Heart left ventricle (tissue), 13 donors: ENCODE results near the gene NEK5.

Experiments
- CTCF ChIP-seq, 12 donors: fragments of 200-600 bp; sonication (generic) in 4 of 12; IDR thresholded peaks; one replicate each; pipeline versions ENCODE4 v1.5.0 to v1.8.0; 2018 to 2022; ENCODE audit warnings: antibody characterized with exemption in 12 of 12, mild to moderate bottlenecking in 5 of 12
- POLR2A ChIP-seq, 2 donors: fragments of 450-650 bp; IDR thresholded peaks; one replicate each; pipeline ENCODE4 v1.6.1; 2017; ENCODE audit warnings: antibody characterized with exemption in 2 of 2, mild to moderate bottlenecking in 2 of 2, moderate library complexity in 2 of 2
- donor health status: ischemic (EF 13 %, LVEDD 7.1; RV severe dilation, severe dysfunction).
- donor health status: DM: no; HTN: yes; CAD: no.
- donor health status: DM: no; HTN: no; CAD: no.
- donor health status: ischemic (EF 25% LVEDD 6.9; RV normal size, moderate dysfunction).
- donor health status: ischemic (EF 25% LVEDD 5.7; RV mildly dilated, moderate dysfunction).
- donor health status: ischemic (EF 35%, LVEDD 5.7; RV mildly dilated, moderate dysfunction).
- donor health status: nonischemic (EF 11% LVEDD 7.7; RV severe dilation, severe dysfunction).
- donor health status: DM: yes; HTN: yes; CAD: no.
- donor health status: PGD.
- donor health status: ischemic (EF 29% LVEDD 5.4; RV normal size, mild dysfunction).
- donor health status: nonischemic (EF 23%, LVEDD 6.1; RV moderate dilation, normal function).

DNA sequence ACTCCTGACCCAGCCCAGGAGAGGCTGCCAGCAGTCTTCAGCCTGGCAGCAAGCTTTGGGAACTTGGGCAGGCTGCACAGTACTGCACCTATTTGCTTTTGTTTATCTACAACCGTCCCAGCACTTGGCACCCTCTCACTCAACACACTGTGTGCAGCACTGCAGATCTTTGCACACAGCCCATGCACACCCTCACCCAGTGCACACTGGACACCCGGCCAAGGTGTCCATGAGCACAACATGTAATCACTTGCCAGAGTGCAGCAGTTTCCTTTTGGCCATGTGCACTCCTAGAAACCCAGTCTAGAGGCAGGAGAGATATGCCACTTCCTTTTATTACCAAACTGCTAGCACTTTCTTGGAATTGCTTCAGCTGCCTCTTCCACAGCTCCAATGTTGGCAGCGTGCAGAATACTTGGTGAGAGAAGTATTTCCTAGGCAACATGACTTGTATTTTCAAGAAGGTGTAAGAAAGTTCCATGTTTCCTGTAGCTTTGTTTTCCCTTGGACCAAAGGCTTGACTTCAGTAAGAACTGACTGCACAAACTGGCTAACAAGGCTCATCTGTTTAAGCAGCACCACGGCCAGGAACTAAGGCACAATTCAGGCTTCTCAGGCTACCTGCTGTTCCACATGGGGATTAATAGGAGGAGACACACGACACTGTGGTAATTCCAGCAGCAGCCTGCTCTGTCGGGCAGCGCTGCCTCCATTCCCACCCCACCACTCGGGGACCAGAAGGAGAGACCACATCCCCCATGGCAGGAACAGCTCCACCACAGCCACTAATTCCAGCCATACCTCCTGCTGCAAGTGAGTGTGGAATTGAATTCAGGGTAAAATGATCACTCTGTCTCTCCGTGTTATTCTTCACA lies 133.0 kb downstream of the NEK5 start:
- TF ChIP-seq CTCF (IDR thresholded peaks at IDR 0.05) (no peak), POLR2A (IDR thresholded peaks at IDR 0.05) (no peak)
